ENCODE results near the gene ABHD5. TPM values are rescaled to one million over a fixed set of nuclear protein-coding genes. Genes with fewer than 3 reads are reported as not detected.

Gene ABHD5
- total and polyA plus RNA-seq, 12 donors = 6.1 to 43.4 (median 21.9) TPM

DNA sequence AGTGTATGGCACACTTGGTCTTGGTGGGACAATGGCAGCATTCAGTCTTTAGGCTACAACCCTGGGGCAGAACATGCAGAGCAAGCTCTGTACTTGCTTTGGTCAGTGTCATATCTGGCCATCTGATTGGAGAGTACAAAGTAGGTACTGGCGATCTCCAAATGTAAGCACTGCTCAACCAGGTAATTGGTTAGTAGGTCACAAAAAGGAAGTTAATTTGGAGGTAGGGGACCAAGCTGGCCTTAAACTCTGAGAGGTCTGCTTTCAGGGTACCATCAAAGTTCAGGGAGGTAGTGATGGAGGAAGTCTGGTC, 3.3 kb upstream of the ABHD5 start:
- WGBS, 4 donors = 100% methylated on average over 1 of the region's 1 CpG

DNA sequence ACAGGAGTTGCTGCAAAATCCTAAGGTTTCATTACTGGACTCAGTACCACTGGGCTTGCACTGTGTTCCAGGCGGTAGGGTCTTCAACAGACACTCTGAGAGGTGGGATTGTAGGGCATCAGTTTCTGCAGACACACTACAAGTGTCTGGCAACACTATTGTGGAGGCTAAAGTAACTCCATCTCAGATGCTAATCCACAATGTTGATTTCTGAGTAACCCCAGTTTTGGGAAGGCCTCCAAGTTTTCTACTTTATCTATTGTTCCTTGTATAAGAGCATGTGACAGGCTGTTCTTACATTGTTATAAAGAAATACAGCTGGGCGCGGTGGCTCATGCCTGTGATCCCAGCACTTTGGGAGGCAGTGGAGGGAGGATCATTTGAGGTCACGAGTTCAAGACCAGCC, 2.5 kb upstream of the ABHD5 start:
- peaks cover 0 to 18% of the 10 kb centered on the region in 2 donors for H3K4me1 ChIP-seq (replicated peaks in 1 of 2)
- no peaks in the 10 kb centered on the region for H3K27me3 ChIP-seq
- intact Hi-C loops (cut with DNase I) = no loop called here
- no peak overlapping the region for H3K4me3 ChIP-seq
- TF ChIP-seq POLR2A (IDR thresholded peaks at IDR 0.05) = no peak
- TF ChIP-seq, protein P1, sequence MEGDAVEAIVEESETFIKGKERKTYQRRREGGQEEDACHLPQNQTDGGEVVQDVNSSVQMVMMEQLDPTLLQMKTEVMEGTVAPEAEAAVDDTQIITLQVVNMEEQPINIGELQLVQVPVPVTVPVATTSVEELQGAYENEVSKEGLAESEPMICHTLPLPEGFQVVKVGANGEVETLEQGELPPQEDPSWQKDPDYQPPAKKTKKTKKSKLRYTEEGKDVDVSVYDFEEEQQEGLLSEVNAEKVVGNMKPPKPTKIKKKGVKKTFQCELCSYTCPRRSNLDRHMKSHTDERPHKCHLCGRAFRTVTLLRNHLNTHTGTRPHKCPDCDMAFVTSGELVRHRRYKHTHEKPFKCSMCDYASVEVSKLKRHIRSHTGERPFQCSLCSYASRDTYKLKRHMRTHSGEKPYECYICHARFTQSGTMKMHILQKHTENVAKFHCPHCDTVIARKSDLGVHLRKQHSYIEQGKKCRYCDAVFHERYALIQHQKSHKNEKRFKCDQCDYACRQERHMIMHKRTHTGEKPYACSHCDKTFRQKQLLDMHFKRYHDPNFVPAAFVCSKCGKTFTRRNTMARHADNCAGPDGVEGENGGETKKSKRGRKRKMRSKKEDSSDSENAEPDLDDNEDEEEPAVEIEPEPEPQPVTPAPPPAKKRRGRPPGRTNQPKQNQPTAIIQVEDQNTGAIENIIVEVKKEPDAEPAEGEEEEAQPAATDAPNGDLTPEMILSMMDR (IDR thresholded peaks at IDR 0.05) = no peak
- 86 to 91% (median 89%) methylated on average over 4 of the region's 4 CpGs for WGBS, 4 donors
- H3K9me3 ChIP-seq (replicated peaks in 1 of 3) = no peaks in the 10 kb centered on the region
- H3K36me3 ChIP-seq (replicated peaks in 1 of 2) = no peaks in the 10 kb centered on the region
- H3K27ac ChIP-seq = no peak overlapping the region
- DNase-seq = peak in 3 of 7 donors; percentile 23 to 37 (median 35)

More for the DNA sequence above, 3.3 kb upstream of the ABHD5 start:
- intact Hi-C loops (cut with DNase I) = no loop called here
- Histone ChIP-seq H3K27ac (no peak overlapping the region), H3K9me3 (replicated peaks in 1 of 3) (no peaks in the 10 kb centered on the region), H3K27me3 (no peaks in the 10 kb centered on the region), H3K36me3 (replicated peaks in 1 of 2) (no peaks in the 10 kb centered on the region), H3K4me3 (no peak overlapping the region), H3K4me1 (replicated peaks in 1 of 2) (peaks cover 0 to 10% of the 10 kb centered on the region in 2 donors)
- DNase-seq = no peak
- TF ChIP-seq, protein P1 (IDR thresholded peaks at IDR 0.05) = no peak
- TF ChIP-seq POLR2A (IDR thresholded peaks at IDR 0.05) = no peak

DNA sequence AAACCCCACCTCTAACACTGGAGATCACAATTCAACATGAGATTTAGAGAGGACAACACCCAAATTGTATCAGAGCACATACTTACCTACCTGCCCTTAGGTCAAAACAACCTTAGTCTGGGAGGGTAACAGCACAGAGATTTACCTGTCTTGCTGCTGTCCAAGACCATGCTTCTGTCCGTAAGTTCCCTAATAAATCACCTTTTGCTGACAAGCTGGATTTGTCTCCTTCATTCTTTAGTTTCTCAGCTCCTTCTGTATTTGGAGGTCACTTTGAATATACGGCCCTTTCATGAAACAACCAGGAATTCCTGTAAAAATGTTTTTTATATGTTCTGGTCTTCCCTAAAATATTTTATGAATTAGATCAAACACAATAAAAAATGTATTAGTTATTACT, 1.6 kb upstream of the ABHD5 start:
- WGBS, 4 donors = 78 to 96% (median 88%) methylated on average over 2 of the region's 2 CpGs
- no peak for TF ChIP-seq POLR2A (IDR thresholded peaks at IDR 0.05)
- TF ChIP-seq, protein P1 (IDR thresholded peaks at IDR 0.05) = no peak
- intact Hi-C loops (cut with DNase I) = no loop called here
- no peak for DNase-seq
- Histone ChIP-seq H3K27me3 (no peaks in the 10 kb centered on the region), H3K36me3 (replicated peaks in 1 of 2) (no peaks in the 10 kb centered on the region), H3K9me3 (replicated peaks in 1 of 3) (no peaks in the 10 kb centered on the region), H3K27ac (no peak overlapping the region), H3K4me3 (no peak overlapping the region), H3K4me1 (replicated peaks in 1 of 2) (peaks cover 0 to 25% of the 10 kb centered on the region in 2 donors)

DNA sequence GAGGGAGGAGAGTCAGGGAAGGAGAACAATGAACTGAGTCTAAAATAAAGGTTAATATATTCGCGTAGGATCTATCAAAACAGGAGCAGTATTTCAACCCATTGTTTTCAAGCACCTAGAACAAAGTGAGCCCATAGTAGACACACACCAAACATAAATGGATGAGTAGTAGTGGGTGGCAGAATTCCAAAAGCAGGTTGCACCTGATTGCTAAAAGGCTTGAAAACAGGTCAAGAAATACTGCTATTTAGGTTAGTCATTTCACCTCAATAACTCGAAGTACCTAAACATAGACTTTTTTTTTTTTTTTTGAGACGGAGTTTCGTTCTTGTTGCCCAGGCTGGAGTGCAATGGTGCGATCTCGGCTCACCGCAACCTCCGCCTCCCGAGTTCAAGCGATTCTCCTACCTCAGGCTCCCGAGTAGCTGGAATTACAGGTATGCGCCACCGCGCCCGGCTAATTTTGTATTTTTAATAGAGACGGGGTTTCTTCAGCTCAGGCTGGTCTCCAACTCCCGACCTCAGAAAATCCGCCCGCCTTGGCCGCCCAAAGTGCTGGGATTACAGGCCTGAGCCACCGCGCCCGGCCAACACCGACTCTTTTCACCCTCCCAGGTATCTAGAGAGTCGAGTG, 855 bp upstream of the ABHD5 start:
- DNase-seq = peak in 1 of 7 donors; percentile 27
- H3K9me3 ChIP-seq (replicated peaks in 1 of 3) = no peaks in the 10 kb centered on the region
- H3K27me3 ChIP-seq = no peaks in the 10 kb centered on the region
- 23 to 45% (median 26%) methylated on average over 17 to 26 of the region's 26 CpGs for WGBS, 4 donors
- TF ChIP-seq POLR2A (IDR thresholded peaks at IDR 0.05) = no peak
- TF ChIP-seq, protein P1 (IDR thresholded peaks at IDR 0.05) = peak in 1 of 6 experiments; percentile 5
- no peaks in the 10 kb centered on the region for H3K36me3 ChIP-seq (replicated peaks in 1 of 2)
- peaks cover 6 to 25% of the 10 kb centered on the region in 2 donors for H3K4me1 ChIP-seq (replicated peaks in 1 of 2)
- H3K4me3 ChIP-seq = peak overlapping the region in 2 of 4 donors; percentile 77 to 94
- intact Hi-C loops (cut with DNase I) = loop anchor here in 1 of 2 donors (10.0 kb wide), 1 partner anchor 65 kb away; the partner anchor contains the start of gene ANO10
- peak overlapping the region in 1 of 5 donors; percentile 94 for H3K27ac ChIP-seq
